Endothelial cell of umbilical vein (primary cell): ENCODE results near the gene GIMAP2. TPM values are rescaled to one million over a fixed set of nuclear protein-coding genes. Genes with fewer than 3 reads are reported as not detected.

Experiments
- BruUV-seq: library from RNA; stranded (reverse); fragments of 400-500 nt; replicated peaks from 2 replicates; lab custom pipeline; 2021; lab: Mats Ljungman, UMichigan
- CTCF ChIA-PET: fragments of 300-600, 350-600 bp; sonication (Branson Sonifier 250); formaldehyde crosslinking; loops from one replicate; lab custom pipeline; 2021; ENCODE audit warnings: antibody characterized with exemption, inconsistent platforms; lab: Charles Lee
- POLR2A ChIA-PET: fragments of 300-600, 350-600 bp; sonication (Branson Sonifier 250); formaldehyde crosslinking; loops from one replicate; lab custom pipeline; 2021; ENCODE audit warnings: antibody characterized with exemption, inconsistent platforms; lab: Charles Lee
- DNase-seq: peaks from one replicate; pipeline ENCODE4 v3.0.0-alpha.2; 2011; ENCODE audit warnings: low read depth, low spot score
- FAIRE-seq: peaks from 2 replicates; lab custom pipeline; 2011; peaks lifted over from hg19 to GRCh38; lab: Jason Lieb, UNC
- H2AFZ ChIP-seq: 2 replicates; pipeline ENCODE4 v1.6.0; 2012; ENCODE audit warnings: low read depth, low read length, control low read depth, inconsistent platforms
- H3K27ac ChIP-seq: 2 replicates; pipeline ENCODE4 v1.5.1; 2011; ENCODE audit warnings: low read depth, mild to moderate bottlenecking, control low read depth, low read length, moderate library complexity; ENCODE audit not compliant: insufficient read depth
- H3K27me3 ChIP-seq, 2 experiments: 2 replicates each; pipeline versions ENCODE4 v1.6.0 to v1.6.1; 2011; ENCODE audit warnings: low read length in 2 of 2, mixed read lengths in 1 of 2; ENCODE audit not compliant: control insufficient read depth in 2 of 2, insufficient read depth in 2 of 2
- H3K36me3 ChIP-seq, 2 experiments: 2 replicates in 1 of 2; 3 replicates in 1 of 2; pipeline ENCODE4 v1.5.1; 2011; ENCODE audit warnings: low read length in 2 of 2, mild to moderate bottlenecking in 1 of 2, moderate library complexity in 1 of 2; ENCODE audit not compliant: control insufficient read depth in 2 of 2, insufficient read depth in 2 of 2; ENCODE audit errors: extremely low read depth in 1 of 2
- H3K4me1 ChIP-seq: 3 replicates; pipeline ENCODE4 v1.5.1; 2011; ENCODE audit warnings: mild to moderate bottlenecking, low read length; ENCODE audit not compliant: control insufficient read depth, insufficient read depth; ENCODE audit errors: extremely low read depth
- H3K4me2 ChIP-seq: 2 replicates; pipeline ENCODE4 v1.6.1; 2011; ENCODE audit warnings: low read length, control low read depth, mixed read lengths; ENCODE audit not compliant: insufficient read depth
- H3K4me3 ChIP-seq, 3 experiments: fragments of 200-600 bp in 1 of 3; sonication (generic), shearing (Covaris generic) in 1 of 3; replicated peaks in 1 of 3; 2 replicates each; pipeline ENCODE4 v1.5.1; 2011 to 2016; ENCODE audit warnings: control low read depth in 3 of 3, low read length in 3 of 3, mild to moderate bottlenecking in 2 of 3, inconsistent platforms in 1 of 3, low read depth in 1 of 3, moderate library complexity in 1 of 3; ENCODE audit not compliant: insufficient read depth in 1 of 3
- H3K79me2 ChIP-seq: 2 replicates; pipeline ENCODE4 v1.6.0; 2012; ENCODE audit warnings: low read length, inconsistent platforms; ENCODE audit not compliant: control insufficient read depth, insufficient read depth
- H3K9ac ChIP-seq: replicated peaks from 2 replicates; pipeline ENCODE3; 2011; ENCODE audit warnings: low read length, control low read depth; ENCODE audit not compliant: insufficient read depth; ENCODE audit errors: extremely low read depth
- H3K9me1 ChIP-seq: replicated peaks from 3 replicates; pipeline ENCODE4 v1.6.0; 2011; ENCODE audit warnings: mild to moderate bottlenecking, low read length; ENCODE audit not compliant: control insufficient read depth, insufficient read depth; ENCODE audit errors: extremely low read depth
- H3K9me3 ChIP-seq: replicated peaks from 2 replicates; pipeline ENCODE4 v1.5.1; 2012; ENCODE audit warnings: low read length, inconsistent platforms; ENCODE audit not compliant: control insufficient read depth, insufficient read depth
- H4K20me1 ChIP-seq: replicated peaks from 2 replicates; pipeline ENCODE3; 2011; ENCODE audit warnings: mild to moderate bottlenecking, low read length; ENCODE audit not compliant: control insufficient read depth, insufficient read depth; ENCODE audit errors: extremely low read depth
- FOS ChIP-seq: IDR thresholded peaks from 2 replicates; pipeline ENCODE4 v1.6.1; 2011; ENCODE audit warnings: mild to moderate bottlenecking, low read length, moderate library complexity, borderline replicate concordance; ENCODE audit not compliant: insufficient read depth
- JUN ChIP-seq: IDR thresholded peaks from 2 replicates; pipeline ENCODE4 v1.6.1; 2011; ENCODE audit warnings: borderline replicate concordance, low read depth; ENCODE audit not compliant: insufficient read length, insufficient read depth
- MYC ChIP-seq: IDR thresholded peaks from one replicate; pipeline ENCODE4 v1.6.1; 2011; ENCODE audit warnings: mild to moderate bottlenecking, low read depth, low read length
- POLR2A ChIP-seq: IDR thresholded peaks from 2 replicates; pipeline ENCODE4 v1.6.1; 2012; ENCODE audit warnings: low read depth, mild to moderate bottlenecking, control low read depth, low read length
- POLR2AphosphoS5 ChIP-seq: IDR thresholded peaks from 2 replicates; pipeline ENCODE4 v1.6.1; 2012; ENCODE audit warnings: low read depth, mild to moderate bottlenecking, control low read depth, low read length, moderate library complexity; ENCODE audit not compliant: insufficient read depth
- dilution Hi-C: fragments of 300-500 bp; cut with MboI; formaldehyde crosslinking; loops from one replicate; pipeline ENCODE4 v1.15.0; 2019; ENCODE audit warnings: low sequenced_read_pairs; ENCODE audit not compliant: extremely low pct_ligation_motif_present
- intact Hi-C: fragments of 100-400 bp; cut with micrococcal nuclease; formaldehyde crosslinking; loops from one replicate; pipeline ENCODE4 v1.10.0; 2022
- polyA plus RNA-seq, 4 experiments: library from polyadenylated mRNA; depleted of rRNA in 3 of 4; stranded (reverse) in 3 of 4; unstranded in 1 of 4; fragments of >200 nt; gene quantifications; 2 replicates each; pipeline versions ENCODE4 v1.2.1 to v1.2.3, GENCODE V29; 2011 to 2012; ENCODE audit warnings: missing spikeins in 1 of 4
- total RNA-seq: library from RNA; stranded (reverse); gene quantifications from 2 replicates; pipeline ENCODE4 v1.2.3, GENCODE V29; 2021
- TF ChIP-seq, protein P1 (sequence below): IDR thresholded peaks from 2 replicates; pipeline ENCODE4 v1.6.1; 2011; ENCODE audit not compliant: insufficient read depth, insufficient read length
- TF ChIP-seq, protein P2 (sequence below), 2 donors: IDR thresholded peaks; 1 replicate in 1 of 2; 2 replicates in 1 of 2; pipeline ENCODE4 v1.5.1; 2011; ENCODE audit warnings: low read length in 2 of 2, mild to moderate bottlenecking in 2 of 2, moderate library complexity in 2 of 2, control low read depth in 1 of 2, inconsistent platforms in 1 of 2, low read depth in 1 of 2; ENCODE audit not compliant: insufficient read depth in 1 of 2; ENCODE audit errors: extremely low read depth in 1 of 2

Gene GIMAP2
- total and polyA plus RNA-seq, 2 donors (not counting 3 experiments of a cell fraction or from before 2014, with no cell fraction given) = 21.3 to 27.9 TPM

DNA sequence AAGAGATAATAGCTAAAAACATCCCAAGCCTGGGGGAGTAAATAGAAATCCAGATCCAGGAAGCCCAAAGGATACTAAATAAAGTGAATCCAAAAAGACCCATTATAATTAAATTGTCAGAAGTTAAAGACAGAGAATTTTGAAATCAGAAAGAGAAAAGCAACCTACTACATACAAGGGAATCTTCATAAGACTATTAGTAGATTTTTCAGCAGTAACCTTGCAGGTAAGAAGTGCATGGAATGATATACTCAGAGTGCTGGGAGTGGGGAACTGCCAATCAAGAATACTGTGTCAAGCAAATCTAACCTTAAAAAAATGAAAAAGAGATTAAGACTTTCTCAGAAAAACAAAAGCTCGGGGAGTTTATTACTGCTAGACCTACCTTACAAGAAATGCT lies 17.7 kb downstream of the GIMAP2 start:
- Histone ChIP-seq H3K36me3 (no peaks in the 10 kb centered on the region), H3K27ac (no peak overlapping the region), H3K4me3 (no peak overlapping the region), H4K20me1 (no peaks in the 10 kb centered on the region), H3K4me2 (no peak overlapping the region), H3K27me3 (no peaks in the 10 kb centered on the region), H3K9me1 (no peaks in the 10 kb centered on the region), H3K79me2 (no peaks in the 10 kb centered on the region), H3K9ac (no peak overlapping the region), H3K4me1 (no peaks in the 10 kb centered on the region), H3K9me3 (no peaks in the 10 kb centered on the region), H2AFZ (no peak overlapping the region)
- dilution Hi-C loops = no loop called here
- TF ChIP-seq FOS = no peak
- TF ChIP-seq, protein P1, sequence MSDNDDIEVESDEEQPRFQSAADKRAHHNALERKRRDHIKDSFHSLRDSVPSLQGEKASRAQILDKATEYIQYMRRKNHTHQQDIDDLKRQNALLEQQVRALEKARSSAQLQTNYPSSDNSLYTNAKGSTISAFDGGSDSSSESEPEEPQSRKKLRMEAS = no peak
- TF ChIP-seq JUN = no peak
- TF ChIP-seq POLR2AphosphoS5 = no peak
- no peak for TF ChIP-seq POLR2A
- TF ChIP-seq, protein P2, sequence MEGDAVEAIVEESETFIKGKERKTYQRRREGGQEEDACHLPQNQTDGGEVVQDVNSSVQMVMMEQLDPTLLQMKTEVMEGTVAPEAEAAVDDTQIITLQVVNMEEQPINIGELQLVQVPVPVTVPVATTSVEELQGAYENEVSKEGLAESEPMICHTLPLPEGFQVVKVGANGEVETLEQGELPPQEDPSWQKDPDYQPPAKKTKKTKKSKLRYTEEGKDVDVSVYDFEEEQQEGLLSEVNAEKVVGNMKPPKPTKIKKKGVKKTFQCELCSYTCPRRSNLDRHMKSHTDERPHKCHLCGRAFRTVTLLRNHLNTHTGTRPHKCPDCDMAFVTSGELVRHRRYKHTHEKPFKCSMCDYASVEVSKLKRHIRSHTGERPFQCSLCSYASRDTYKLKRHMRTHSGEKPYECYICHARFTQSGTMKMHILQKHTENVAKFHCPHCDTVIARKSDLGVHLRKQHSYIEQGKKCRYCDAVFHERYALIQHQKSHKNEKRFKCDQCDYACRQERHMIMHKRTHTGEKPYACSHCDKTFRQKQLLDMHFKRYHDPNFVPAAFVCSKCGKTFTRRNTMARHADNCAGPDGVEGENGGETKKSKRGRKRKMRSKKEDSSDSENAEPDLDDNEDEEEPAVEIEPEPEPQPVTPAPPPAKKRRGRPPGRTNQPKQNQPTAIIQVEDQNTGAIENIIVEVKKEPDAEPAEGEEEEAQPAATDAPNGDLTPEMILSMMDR (IDR thresholded peaks at IDR 0.05; ENCODE audit: extremely low read depth in 1 of 2, insufficient read depth in 1 of 2, low read depth in 1 of 2, low read length in 2 of 2) = no peak
- TF ChIP-seq MYC = no peak
- POLR2A ChIA-PET = no interaction called here
- intact Hi-C loops = no loop called here
- FAIRE-seq (no peak), DNase-seq (no peak)
- no TSS peak for BruUV-seq
- CTCF ChIA-PET = interaction anchor here (1.0 kb wide), 1 partner anchor 254 kb away, joined by 3 read pairs; no protein-coding TSS in a partner anchor
